ENCODE results near the gene CLTA. TPM values are rescaled to one million over a fixed set of nuclear protein-coding genes. Genes with fewer than 3 reads are reported as not detected.

The CLTA gene
- total and polyA plus RNA-seq, 10 of the 15 experiments (the other 5 are each of a cell fraction or from before 2014, with no cell fraction given), result 49.0 to 241 (median 168) TPM

- Histone ChIP-seq H3K9ac (ENCODE audit: control insufficient read depth, insufficient read depth, low read length) (no peak overlapping the region), H3K4me3 (no peak overlapping the region), H3K4me1 (ENCODE audit: control insufficient read depth, insufficient read depth, low read length) (peaks cover 3% of the 10 kb centered on the region; the same call in 1 of the 2 replicates), H4K20me1 (ENCODE audit: control insufficient read depth, insufficient read depth) (peaks cover 12% of the 10 kb centered on the region; the same call in 1 of the 2 replicates), H3K4me2 (ENCODE audit: control insufficient read depth, insufficient read depth) (no peak overlapping the region), H2AFZ (ENCODE audit: control insufficient read depth, low read depth, low read length) (no peak overlapping the region), H3K36me3 (ENCODE audit: control insufficient read depth in 2 of 2, insufficient read depth in 2 of 2, low read length in 1 of 2) (peaks cover 27 to 59% of the 10 kb centered on the region in 2 experiments), H3K79me2 (ENCODE audit: control insufficient read depth, insufficient read depth, low read length) (peaks cover 6% of the 10 kb centered on the region), H3K27me3 (replicated peaks in 1 of 2; ENCODE audit: control insufficient read depth in 2 of 2, insufficient read depth in 2 of 2, low read length in 1 of 2) (no peaks in the 10 kb centered on the region), H3K9me3 (replicated peaks; ENCODE audit: control insufficient read depth, insufficient read depth, low read length) (no peaks in the 10 kb centered on the region), H3K27ac (ENCODE audit: control insufficient read depth, insufficient read depth) (no peak overlapping the region)
- no peak for FAIRE-seq
- RAD21 ChIA-PET (ENCODE audit: unreplicated experiment), result no interaction called here
- intact Hi-C loops (cut with micrococcal nuclease; ENCODE audit: unreplicated experiment), result no loop called here
- DNase-seq (ENCODE audit: low read depth, low spot score), result no peak
- CTCF ChIA-PET, result interaction anchor here (0.6 to 2.4 kb wide), 2 partner anchors 18 to 64 kb away, joined by 3 to 12 read pairs; partner anchors contain the start of gene CLTA
- POLR2A ChIA-PET, result no interaction called here
- WGBS (ENCODE audit: insufficient coverage, insufficient replicate concordance, low lambda C conversion rate, missing lambda C conversion rate), result 94% methylated on average over 10 of the region's 10 CpGs
- SMC1A ChIA-PET (ENCODE audit: uncharacterized antibody, unreplicated experiment), result interaction anchor here (1.4 kb wide), 1 partner anchor 7 kb away, joined by 3 read pairs; no protein-coding TSS in a partner anchor
- in situ Hi-C loops (cut with MboI), result no loop called here
- no TSS peak for BruUV-seq (replicated peaks)
- no peak for ATAC-seq
- TF ChIP-seq, protein P1, sequence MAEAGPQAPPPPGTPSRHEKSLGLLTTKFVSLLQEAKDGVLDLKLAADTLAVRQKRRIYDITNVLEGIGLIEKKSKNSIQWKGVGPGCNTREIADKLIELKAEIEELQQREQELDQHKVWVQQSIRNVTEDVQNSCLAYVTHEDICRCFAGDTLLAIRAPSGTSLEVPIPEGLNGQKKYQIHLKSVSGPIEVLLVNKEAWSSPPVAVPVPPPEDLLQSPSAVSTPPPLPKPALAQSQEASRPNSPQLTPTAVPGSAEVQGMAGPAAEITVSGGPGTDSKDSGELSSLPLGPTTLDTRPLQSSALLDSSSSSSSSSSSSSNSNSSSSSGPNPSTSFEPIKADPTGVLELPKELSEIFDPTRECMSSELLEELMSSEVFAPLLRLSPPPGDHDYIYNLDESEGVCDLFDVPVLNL (IDR thresholded peaks at IDR 0.05; ENCODE audit: low read depth, low read length), result no peak
- no peak for TF ChIP-seq PAX5 (IDR thresholded peaks at IDR 0.05; ENCODE audit: borderline replicate concordance, low read depth, low read length)
- TF ChIP-seq, protein P2, sequence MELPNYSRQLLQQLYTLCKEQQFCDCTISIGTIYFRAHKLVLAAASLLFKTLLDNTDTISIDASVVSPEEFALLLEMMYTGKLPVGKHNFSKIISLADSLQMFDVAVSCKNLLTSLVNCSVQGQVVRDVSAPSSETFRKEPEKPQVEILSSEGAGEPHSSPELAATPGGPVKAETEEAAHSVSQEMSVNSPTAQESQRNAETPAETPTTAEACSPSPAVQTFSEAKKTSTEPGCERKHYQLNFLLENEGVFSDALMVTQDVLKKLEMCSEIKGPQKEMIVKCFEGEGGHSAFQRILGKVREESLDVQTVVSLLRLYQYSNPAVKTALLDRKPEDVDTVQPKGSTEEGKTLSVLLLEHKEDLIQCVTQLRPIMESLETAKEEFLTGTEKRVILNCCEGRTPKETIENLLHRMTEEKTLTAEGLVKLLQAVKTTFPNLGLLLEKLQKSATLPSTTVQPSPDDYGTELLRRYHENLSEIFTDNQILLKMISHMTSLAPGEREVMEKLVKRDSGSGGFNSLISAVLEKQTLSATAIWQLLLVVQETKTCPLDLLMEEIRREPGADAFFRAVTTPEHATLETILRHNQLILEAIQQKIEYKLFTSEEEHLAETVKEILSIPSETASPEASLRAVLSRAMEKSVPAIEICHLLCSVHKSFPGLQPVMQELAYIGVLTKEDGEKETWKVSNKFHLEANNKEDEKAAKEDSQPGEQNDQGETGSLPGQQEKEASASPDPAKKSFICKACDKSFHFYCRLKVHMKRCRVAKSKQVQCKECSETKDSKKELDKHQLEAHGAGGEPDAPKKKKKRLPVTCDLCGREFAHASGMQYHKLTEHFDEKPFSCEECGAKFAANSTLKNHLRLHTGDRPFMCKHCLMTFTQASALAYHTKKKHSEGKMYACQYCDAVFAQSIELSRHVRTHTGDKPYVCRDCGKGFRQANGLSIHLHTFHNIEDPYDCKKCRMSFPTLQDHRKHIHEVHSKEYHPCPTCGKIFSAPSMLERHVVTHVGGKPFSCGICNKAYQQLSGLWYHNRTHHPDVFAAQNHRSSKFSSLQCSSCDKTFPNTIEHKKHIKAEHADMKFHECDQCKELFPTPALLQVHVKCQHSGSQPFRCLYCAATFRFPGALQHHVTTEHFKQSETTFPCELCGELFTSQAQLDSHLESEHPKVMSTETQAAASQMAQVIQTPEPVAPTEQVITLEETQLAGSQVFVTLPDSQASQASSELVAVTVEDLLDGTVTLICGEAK (IDR thresholded peaks at IDR 0.05; ENCODE audit: borderline replicate concordance), result no peak
- no peak for TF ChIP-seq ATF3 (IDR thresholded peaks at IDR 0.05; ENCODE audit: borderline replicate concordance, extremely low read depth, low read depth, low read length)
- no peak for TF ChIP-seq POLR2AphosphoS5 (IDR thresholded peaks at IDR 0.05; ENCODE audit: low read length)
- TF ChIP-seq RAD21 (IDR thresholded peaks at IDR 0.05; ENCODE audit: insufficient read depth, low read depth, low read length), result no peak
- no peak for TF ChIP-seq GABPA (IDR thresholded peaks at IDR 0.05; ENCODE audit: low read depth)
- no peak for TF ChIP-seq TARDBP (IDR thresholded peaks at IDR 0.05; ENCODE audit: borderline replicate concordance)
- no peak for TF ChIP-seq RFX5 (IDR thresholded peaks at IDR 0.05; ENCODE audit: low read depth, low read length)
- no peak for TF ChIP-seq ZBTB11 (CRISPR knock-in tag; IDR thresholded peaks at IDR 0.05)
- no peak for TF ChIP-seq FOXK2 (IDR thresholded peaks at IDR 0.05)
- no peak for TF ChIP-seq SP1 (IDR thresholded peaks at IDR 0.05; ENCODE audit: low read depth, low read length)
These were observed 18.0 kb downstream of the CLTA start for GRCh38 chr9:36208521-36209253.
